ENCODE results near the gene TMSB4X. TPM values are rescaled to one million over a fixed set of nuclear protein-coding genes. Genes with fewer than 3 reads are reported as not detected.

TMSB4X gene
- total RNA-seq, 1 donor from 2014 or later, result 3,119 TPM

DNA sequence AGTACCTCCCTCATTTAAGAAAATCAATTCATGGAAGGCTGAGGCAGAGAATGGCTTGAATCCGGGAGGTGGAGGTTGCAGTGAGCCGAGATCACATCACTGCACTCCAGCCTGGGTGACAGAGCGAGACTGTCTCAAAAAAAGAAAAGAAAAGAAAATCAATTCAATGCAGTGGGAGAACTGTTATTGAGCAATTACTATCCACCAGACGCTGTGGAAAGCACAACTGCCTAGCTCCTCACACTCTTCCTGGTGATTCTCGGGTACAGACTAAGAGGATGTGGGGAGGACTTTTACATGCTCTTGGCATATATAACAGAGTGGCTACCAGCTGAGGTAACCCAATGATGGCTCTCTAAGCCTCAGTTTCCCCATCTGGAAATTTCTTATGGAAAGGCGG lies 2.7 kb upstream of the TMSB4X start:
- H3K27me3 ChIP-seq, result no peaks in the 10 kb centered on the region
- H3K9me3 ChIP-seq, result no peaks in the 10 kb centered on the region
- H3K27ac ChIP-seq, result peak overlapping the region; percentile 92
- no peaks in the 10 kb centered on the region for H3K4me1 ChIP-seq
- H3K36me3 ChIP-seq, result peaks cover 0 to 2% of the 10 kb centered on the region in 2 donors
- peak overlapping the region in 1 of 2 donors; percentile 8 for H3K4me3 ChIP-seq
- no peak for DNase-seq (ENCODE audit: extremely low spot score in 2 of 2)
- intact Hi-C loops (cut with DNase I), result loop anchor here (10.0 kb wide), 1 partner anchor 123 kb away; no protein-coding TSS in a partner anchor
- TF ChIP-seq POLR2A (IDR thresholded peaks at IDR 0.05) (no peak), POLR2AphosphoS5 (IDR thresholded peaks at IDR 0.05; ENCODE audit: insufficient read depth in 1 of 2, low read depth in 1 of 2) (no peak)
- TF ChIP-seq, protein P1, sequence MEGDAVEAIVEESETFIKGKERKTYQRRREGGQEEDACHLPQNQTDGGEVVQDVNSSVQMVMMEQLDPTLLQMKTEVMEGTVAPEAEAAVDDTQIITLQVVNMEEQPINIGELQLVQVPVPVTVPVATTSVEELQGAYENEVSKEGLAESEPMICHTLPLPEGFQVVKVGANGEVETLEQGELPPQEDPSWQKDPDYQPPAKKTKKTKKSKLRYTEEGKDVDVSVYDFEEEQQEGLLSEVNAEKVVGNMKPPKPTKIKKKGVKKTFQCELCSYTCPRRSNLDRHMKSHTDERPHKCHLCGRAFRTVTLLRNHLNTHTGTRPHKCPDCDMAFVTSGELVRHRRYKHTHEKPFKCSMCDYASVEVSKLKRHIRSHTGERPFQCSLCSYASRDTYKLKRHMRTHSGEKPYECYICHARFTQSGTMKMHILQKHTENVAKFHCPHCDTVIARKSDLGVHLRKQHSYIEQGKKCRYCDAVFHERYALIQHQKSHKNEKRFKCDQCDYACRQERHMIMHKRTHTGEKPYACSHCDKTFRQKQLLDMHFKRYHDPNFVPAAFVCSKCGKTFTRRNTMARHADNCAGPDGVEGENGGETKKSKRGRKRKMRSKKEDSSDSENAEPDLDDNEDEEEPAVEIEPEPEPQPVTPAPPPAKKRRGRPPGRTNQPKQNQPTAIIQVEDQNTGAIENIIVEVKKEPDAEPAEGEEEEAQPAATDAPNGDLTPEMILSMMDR (IDR thresholded peaks at IDR 0.05), result no peak

DNA sequence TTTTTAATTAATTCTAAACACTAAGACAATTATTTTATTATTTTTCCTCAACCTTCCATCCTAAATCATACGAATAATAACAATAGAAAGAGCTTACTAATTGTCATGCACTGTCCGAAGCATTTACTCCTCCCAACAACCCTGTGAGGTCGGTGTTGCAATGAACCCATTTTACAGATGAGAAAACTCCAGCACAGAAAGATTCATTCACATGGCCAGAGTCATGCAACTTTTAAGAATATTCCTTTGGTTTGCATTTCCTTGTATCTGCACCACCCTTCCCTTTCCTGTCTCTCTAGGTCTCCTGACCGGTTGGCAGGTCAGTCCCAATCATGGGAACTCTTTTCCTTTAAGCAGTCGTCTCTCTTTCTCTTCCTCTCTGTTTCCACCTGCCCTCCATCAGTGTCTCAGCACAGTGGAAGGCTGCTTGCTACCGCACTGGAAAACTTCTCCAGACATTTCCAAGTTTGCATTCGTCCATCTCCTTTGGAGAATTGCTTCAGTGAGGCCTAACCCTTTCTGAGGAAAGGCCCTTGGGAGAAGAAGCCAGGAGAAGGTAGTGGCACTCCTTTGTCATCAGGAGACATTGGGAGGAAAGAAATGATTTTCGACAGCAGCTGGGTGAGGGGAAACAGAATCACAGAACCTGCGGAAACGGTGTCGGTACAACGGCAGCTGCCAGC lies 1.9 kb upstream of the TMSB4X start:
- Histone ChIP-seq H3K4me3 (peak overlapping the region; percentile 49 to 63), H3K27ac (peak overlapping the region; percentile 92), H3K4me1 (no peaks in the 10 kb centered on the region), H3K9me3 (no peaks in the 10 kb centered on the region), H3K27me3 (no peaks in the 10 kb centered on the region), H3K36me3 (peaks cover 0 to 4% of the 10 kb centered on the region in 2 donors)
- no peak for DNase-seq (ENCODE audit: extremely low spot score in 2 of 2)
- TF ChIP-seq POLR2A (IDR thresholded peaks at IDR 0.05), result no peak
- TF ChIP-seq, protein P1 (IDR thresholded peaks at IDR 0.05), result no peak
- TF ChIP-seq POLR2AphosphoS5 (IDR thresholded peaks at IDR 0.05; ENCODE audit: insufficient read depth in 1 of 2, low read depth in 1 of 2), result no peak
- intact Hi-C loops (cut with DNase I), result loop anchor here (10.0 kb wide), 1 partner anchor 122 kb away; no protein-coding TSS in a partner anchor

DNA sequence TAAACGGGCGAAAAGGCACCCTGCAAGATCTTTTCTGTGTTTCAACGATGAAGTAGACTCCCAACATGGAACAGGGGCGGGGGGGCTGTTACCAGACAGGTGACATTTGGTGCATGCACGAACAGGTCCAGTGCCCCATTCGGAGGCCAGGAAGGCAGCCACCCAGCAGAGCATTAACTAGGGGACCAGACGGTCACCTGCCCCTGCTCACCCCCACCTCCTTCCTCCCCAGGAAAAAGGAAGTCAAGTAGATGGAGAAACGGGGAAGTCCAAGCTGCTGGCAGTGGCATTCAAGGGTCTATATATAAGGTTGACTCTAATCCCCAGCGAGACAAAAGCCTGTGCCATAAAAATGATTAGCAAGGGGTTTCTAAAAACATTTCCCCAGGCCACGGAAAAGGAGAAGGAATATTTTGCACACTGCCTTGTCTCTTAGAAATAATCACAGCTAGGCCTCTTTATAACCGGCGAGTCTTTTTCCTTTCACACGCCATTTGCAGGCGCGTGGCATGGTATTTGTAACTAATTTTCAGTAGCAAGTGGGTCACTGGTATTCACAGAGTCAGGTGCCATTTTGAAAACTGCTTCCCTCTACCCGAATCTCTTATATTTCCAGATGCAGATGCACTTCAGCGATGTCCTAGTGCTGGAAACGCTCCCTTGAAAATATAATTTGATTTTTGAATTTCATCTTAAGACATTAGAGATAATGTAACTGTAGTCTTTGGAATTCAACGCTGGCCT lies 1.2 kb upstream of the TMSB4X start:
- Histone ChIP-seq H3K36me3 (peaks cover 0 to 4% of the 10 kb centered on the region in 2 donors), H3K27me3 (no peaks in the 10 kb centered on the region), H3K27ac (peak overlapping the region; percentile 92), H3K4me3 (peak overlapping the region; percentile 49 to 63), H3K4me1 (no peaks in the 10 kb centered on the region), H3K9me3 (no peaks in the 10 kb centered on the region)
- no peak for DNase-seq (ENCODE audit: extremely low spot score in 2 of 2)
- TF ChIP-seq POLR2AphosphoS5 (IDR thresholded peaks at IDR 0.05; ENCODE audit: insufficient read depth in 1 of 2, low read depth in 1 of 2) (no peak), POLR2A (IDR thresholded peaks at IDR 0.05) (no peak)
- TF ChIP-seq, protein P1 (IDR thresholded peaks at IDR 0.05), result no peak
- intact Hi-C loops (cut with DNase I), result loop anchor here (10.0 kb wide), 1 partner anchor 121 kb away; no protein-coding TSS in a partner anchor

DNA sequence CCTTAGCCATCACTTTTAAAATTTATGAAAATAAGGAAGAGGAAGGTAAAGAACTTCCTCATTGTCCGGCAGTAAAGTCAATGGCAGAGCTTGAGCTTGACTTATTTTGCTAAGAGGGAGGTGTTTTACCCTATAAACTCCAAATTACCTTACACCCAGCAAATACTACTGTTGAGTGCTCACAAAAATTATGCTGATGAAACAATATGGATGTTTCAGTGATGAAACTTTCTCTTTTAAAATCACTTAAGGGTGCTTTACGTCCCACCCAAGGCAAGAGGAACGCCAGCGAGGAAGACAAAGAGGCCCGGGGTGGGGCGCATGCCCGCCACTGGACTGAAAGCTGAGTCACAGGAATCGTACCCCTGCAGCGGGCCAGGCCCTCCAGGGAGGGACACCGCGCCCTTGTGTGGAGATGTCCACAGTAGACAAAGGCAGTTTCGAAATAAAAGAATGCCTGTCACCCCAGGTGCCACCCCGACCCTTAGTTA lies 560 bp upstream of the TMSB4X start:
- no peak for DNase-seq (ENCODE audit: extremely low spot score in 2 of 2)
- TF ChIP-seq POLR2AphosphoS5 (IDR thresholded peaks at IDR 0.05; ENCODE audit: insufficient read depth in 1 of 2, low read depth in 1 of 2) (no peak), POLR2A (IDR thresholded peaks at IDR 0.05) (no peak)
- TF ChIP-seq, protein P1 (IDR thresholded peaks at IDR 0.05), result no peak
- intact Hi-C loops (cut with DNase I), result loop anchor here (10.0 kb wide), 1 partner anchor 120 kb away; no protein-coding TSS in a partner anchor

More for the DNA sequence above, 560 bp upstream of the TMSB4X start:
- Histone ChIP-seq H3K36me3 (peaks cover 0 to 4% of the 10 kb centered on the region in 2 donors), H3K4me1 (no peaks in the 10 kb centered on the region), H3K27ac (peak overlapping the region; percentile 92), H3K4me3 (peak overlapping the region; percentile 49 to 63), H3K9me3 (no peaks in the 10 kb centered on the region), H3K27me3 (no peaks in the 10 kb centered on the region)
